Measurements from ENCODE around the gene CNTN1. TPM values are rescaled to one million over a fixed set of nuclear protein-coding genes. Genes with fewer than 3 reads are reported as not detected.

The CNTN1 gene
- total RNA-seq, 6 experiments from 2014 or later = 0.09 to 0.66 (median 0.26) TPM

GRCh38 chr12:40697566-40698259, 5.5 kb downstream of the CNTN1 start:
- no peak for DNase-seq
- Histone ChIP-seq H3K27ac (no peak overlapping the region), H3K27me3 (peaks cover 0 to under 1% of the 10 kb centered on the region in 2 donors), H3K36me3 (no peaks in the 10 kb centered on the region), H3K9me3 (no peaks in the 10 kb centered on the region), H3K4me1 (peaks cover 0 to 4% (median 0%) of the 10 kb centered on the region in 4 donors), H3K4me3 (no peak overlapping the region)
- ATAC-seq = no peak
- intact Hi-C loops (cut with DNase I) = no loop called here
- 69% methylated on average over 5 of the region's 6 CpGs for WGBS (ENCODE audit: insufficient coverage, low coverage, low lambda C conversion rate, missing lambda C conversion rate)
- TF ChIP-seq CTCF (IDR thresholded peaks at IDR 0.05) (no peak), POLR2A (IDR thresholded peaks at IDR 0.05) (no peak)

- no peaks in the 10 kb centered on the region for H3K36me3 ChIP-seq
- DNase-seq (no peak), ATAC-seq (no peak)
- intact Hi-C loops (cut with DNase I) = no loop called here
- 56% methylated on average over 4 of the region's 4 CpGs for WGBS (ENCODE audit: insufficient coverage, low coverage, low lambda C conversion rate, missing lambda C conversion rate)
- no peaks in the 10 kb centered on the region for H3K9me3 ChIP-seq
- H3K27me3 ChIP-seq = no peaks in the 10 kb centered on the region
- TF ChIP-seq POLR2A (IDR thresholded peaks at IDR 0.05) (no peak), CTCF (IDR thresholded peaks at IDR 0.05) (no peak)
- no peaks in the 10 kb centered on the region for H3K4me1 ChIP-seq
- no peak overlapping the region for H3K27ac ChIP-seq
- H3K4me3 ChIP-seq = no peak overlapping the region
These were observed 9.5 kb downstream of the CNTN1 start for GRCh38 chr12:40701756-40702155.

- ATAC-seq (no peak), DNase-seq (no peak)
- Histone ChIP-seq H3K27me3 (no peaks in the 10 kb centered on the region), H3K27ac (no peak overlapping the region), H3K4me3 (no peak overlapping the region), H3K4me1 (no peaks in the 10 kb centered on the region), H3K36me3 (no peaks in the 10 kb centered on the region), H3K9me3 (no peaks in the 10 kb centered on the region)
- intact Hi-C loops (cut with DNase I) = no loop called here
- TF ChIP-seq CTCF (IDR thresholded peaks at IDR 0.05) (no peak), POLR2A (IDR thresholded peaks at IDR 0.05) (no peak)
These were observed 18.9 kb downstream of the CNTN1 start for GRCh38 chr12:40711121-40711520.

- DNase-seq (no peak), ATAC-seq (no peak)
- TF ChIP-seq POLR2A (IDR thresholded peaks at IDR 0.05) (no peak), CTCF (IDR thresholded peaks at IDR 0.05) (no peak)
- Histone ChIP-seq H3K4me3 (no peak overlapping the region), H3K36me3 (no peaks in the 10 kb centered on the region), H3K27me3 (no peaks in the 10 kb centered on the region), H3K9me3 (no peaks in the 10 kb centered on the region), H3K4me1 (no peaks in the 10 kb centered on the region), H3K27ac (no peak overlapping the region)
- intact Hi-C loops (cut with DNase I) = no loop called here
- 28% methylated on average over 1 of the region's 1 CpG for WGBS (ENCODE audit: insufficient coverage, low coverage, low lambda C conversion rate, missing lambda C conversion rate)
These were observed 22.4 kb downstream of the CNTN1 start for GRCh38 chr12:40714636-40715035.

GRCh38 chr12:40716037-40716436, 23.8 kb downstream of the CNTN1 start:
- Histone ChIP-seq H3K4me1 (no peaks in the 10 kb centered on the region), H3K27ac (no peak overlapping the region), H3K9me3 (no peaks in the 10 kb centered on the region), H3K27me3 (no peaks in the 10 kb centered on the region), H3K4me3 (no peak overlapping the region), H3K36me3 (no peaks in the 10 kb centered on the region)
- intact Hi-C loops (cut with DNase I) = no loop called here
- no peak for ATAC-seq
- DNase-seq = no peak
- TF ChIP-seq CTCF (IDR thresholded peaks at IDR 0.05) (no peak), POLR2A (IDR thresholded peaks at IDR 0.05) (no peak)
